ENCODE measurements around the gene NXPE3. TPM values are rescaled to one million over a fixed set of nuclear protein-coding genes. Genes with fewer than 3 reads are reported as not detected.

The NXPE3 gene
- total and polyA plus RNA-seq, 10 of the 15 experiments (the other 5 are each of a cell fraction or from before 2014, with no cell fraction given): 2.0 to 8.7 (median 5.2) TPM

DNA sequence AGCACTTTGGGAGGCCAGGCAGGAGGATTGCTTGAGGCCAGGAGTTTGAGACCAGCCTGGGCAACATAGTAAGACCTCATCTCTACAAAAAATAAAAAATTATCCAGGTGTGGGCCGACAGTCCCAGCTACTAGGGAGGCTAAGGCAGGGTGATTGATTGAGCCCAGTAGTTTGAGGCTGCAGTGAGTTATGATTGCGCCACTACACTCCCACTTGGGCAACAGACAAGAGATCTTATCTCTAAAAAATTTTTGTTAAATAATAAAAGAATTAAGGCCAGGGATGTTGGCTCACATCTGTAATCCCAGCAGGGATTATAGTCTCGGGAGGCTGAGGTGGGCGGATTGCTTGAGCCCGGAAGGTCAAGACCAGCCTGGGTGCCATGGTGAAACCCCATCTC is 44.5 kb downstream of the NXPE3 start:
- ATAC-seq (no peak), FAIRE-seq (no peak), DNase-seq (ENCODE audit: low read depth, low spot score) (no peak)
- H3K36me3 ChIP-seq (ENCODE audit: control insufficient read depth in 2 of 2, insufficient read depth in 2 of 2, low read length in 1 of 2): peaks cover 2% of the 10 kb centered on the region in 2 experiments; a peak in 3 of 4 replicates
- ChIA-PET SMC1A (ENCODE audit: uncharacterized antibody, unreplicated experiment) (interaction anchor here (0.6 to 2.3 kb wide), 8 partner anchors 12 to 891 kb away, joined by 3 to 9 read pairs (median 4); no protein-coding TSS in a partner anchor), POLR2A (interaction anchor here (0.6 to 1.5 kb wide), 4 partner anchors 12 to 147 kb away, joined by 3 to 4 read pairs (median 3); partner anchors contain the start of gene NFKBIZ), RAD21 (ENCODE audit: unreplicated experiment) (interaction anchor here (0.9 to 2.6 kb wide), 9 partner anchors 9 to 399 kb away, joined by 3 to 9 read pairs (median 4); partner anchors contain the start of gene NFKBIZ), CTCF (interaction anchor here (0.6 to 3.9 kb wide), 7 partner anchors 9 to 405 kb away, joined by 3 to 32 read pairs (median 5); no protein-coding TSS in a partner anchor)
- no peak overlapping the region for H2AFZ ChIP-seq (ENCODE audit: control insufficient read depth, low read depth, low read length)
- peaks cover 3% of the 10 kb centered on the region; the same call in 2 of the 3 replicates for H3K9me3 ChIP-seq (replicated peaks; ENCODE audit: control insufficient read depth, insufficient read depth, low read length)
- H3K4me3 ChIP-seq: no peak overlapping the region
- peaks cover 5% of the 10 kb centered on the region for H3K79me2 ChIP-seq (ENCODE audit: control insufficient read depth, insufficient read depth, low read length)
- in situ Hi-C loops (cut with MboI): no loop called here
- no peak overlapping the region for H3K4me2 ChIP-seq (ENCODE audit: control insufficient read depth, insufficient read depth)
- H4K20me1 ChIP-seq (ENCODE audit: control insufficient read depth, insufficient read depth): no peaks in the 10 kb centered on the region
- H3K9ac ChIP-seq (ENCODE audit: control insufficient read depth, insufficient read depth, low read length): no peak overlapping the region
- no peaks in the 10 kb centered on the region for H3K27me3 ChIP-seq (replicated peaks in 1 of 2; ENCODE audit: control insufficient read depth in 2 of 2, insufficient read depth in 2 of 2, low read length in 1 of 2)
- intact Hi-C loops (cut with micrococcal nuclease; ENCODE audit: unreplicated experiment): no loop called here
- 100% methylated on average over 5 of the region's 5 CpGs for WGBS (ENCODE audit: insufficient coverage, insufficient replicate concordance, low lambda C conversion rate, missing lambda C conversion rate)
- TF ChIP-seq ETV6 (conservative IDR thresholded peaks at IDR 0.05 in 1 of 2, IDR thresholded peaks at IDR 0.05 in 1 of 2; ENCODE audit: borderline replicate concordance in 1 of 2, low read depth in 1 of 2): no peak
- no peak for TF ChIP-seq KDM1A (IDR thresholded peaks at IDR 0.05; ENCODE audit: borderline replicate concordance)
- TF ChIP-seq SUZ12 (IDR thresholded peaks at IDR 0.05; ENCODE audit: unreplicated experiment): no peak
- no peak for TF ChIP-seq TCF3 (IDR thresholded peaks at IDR 0.05; ENCODE audit: borderline replicate concordance, insufficient read depth, low read depth, low read length)
- no peak for TF ChIP-seq STAT1 (conservative IDR thresholded peaks at IDR 0.05)
- TF ChIP-seq, protein P1, sequence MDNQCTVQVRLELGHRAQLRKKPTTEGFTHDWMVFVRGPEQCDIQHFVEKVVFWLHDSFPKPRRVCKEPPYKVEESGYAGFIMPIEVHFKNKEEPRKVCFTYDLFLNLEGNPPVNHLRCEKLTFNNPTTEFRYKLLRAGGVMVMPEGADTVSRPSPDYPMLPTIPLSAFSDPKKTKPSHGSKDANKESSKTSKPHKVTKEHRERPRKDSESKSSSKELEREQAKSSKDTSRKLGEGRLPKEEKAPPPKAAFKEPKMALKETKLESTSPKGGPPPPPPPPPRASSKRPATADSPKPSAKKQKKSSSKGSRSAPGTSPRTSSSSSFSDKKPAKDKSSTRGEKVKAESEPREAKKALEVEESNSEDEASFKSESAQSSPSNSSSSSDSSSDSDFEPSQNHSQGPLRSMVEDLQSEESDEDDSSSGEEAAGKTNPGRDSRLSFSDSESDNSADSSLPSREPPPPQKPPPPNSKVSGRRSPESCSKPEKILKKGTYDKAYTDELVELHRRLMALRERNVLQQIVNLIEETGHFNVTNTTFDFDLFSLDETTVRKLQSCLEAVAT (IDR thresholded peaks at IDR 0.05): no peak
- no peak for TF ChIP-seq IKZF1 (conservative IDR thresholded peaks at IDR 0.05)
- TF ChIP-seq SIN3A (IDR thresholded peaks at IDR 0.05; ENCODE audit: low read depth, low read length): no peak
- no peak for TF ChIP-seq BCL11A (IDR thresholded peaks at IDR 0.05; ENCODE audit: low read depth, low read length)
- TF ChIP-seq IKZF2 (IDR thresholded peaks at IDR 0.05): no peak
- no peak for TF ChIP-seq POLR2AphosphoS5 (IDR thresholded peaks at IDR 0.05; ENCODE audit: low read length)
- TF ChIP-seq GABPA (IDR thresholded peaks at IDR 0.05; ENCODE audit: low read depth): no peak
- TF ChIP-seq, protein P2, sequence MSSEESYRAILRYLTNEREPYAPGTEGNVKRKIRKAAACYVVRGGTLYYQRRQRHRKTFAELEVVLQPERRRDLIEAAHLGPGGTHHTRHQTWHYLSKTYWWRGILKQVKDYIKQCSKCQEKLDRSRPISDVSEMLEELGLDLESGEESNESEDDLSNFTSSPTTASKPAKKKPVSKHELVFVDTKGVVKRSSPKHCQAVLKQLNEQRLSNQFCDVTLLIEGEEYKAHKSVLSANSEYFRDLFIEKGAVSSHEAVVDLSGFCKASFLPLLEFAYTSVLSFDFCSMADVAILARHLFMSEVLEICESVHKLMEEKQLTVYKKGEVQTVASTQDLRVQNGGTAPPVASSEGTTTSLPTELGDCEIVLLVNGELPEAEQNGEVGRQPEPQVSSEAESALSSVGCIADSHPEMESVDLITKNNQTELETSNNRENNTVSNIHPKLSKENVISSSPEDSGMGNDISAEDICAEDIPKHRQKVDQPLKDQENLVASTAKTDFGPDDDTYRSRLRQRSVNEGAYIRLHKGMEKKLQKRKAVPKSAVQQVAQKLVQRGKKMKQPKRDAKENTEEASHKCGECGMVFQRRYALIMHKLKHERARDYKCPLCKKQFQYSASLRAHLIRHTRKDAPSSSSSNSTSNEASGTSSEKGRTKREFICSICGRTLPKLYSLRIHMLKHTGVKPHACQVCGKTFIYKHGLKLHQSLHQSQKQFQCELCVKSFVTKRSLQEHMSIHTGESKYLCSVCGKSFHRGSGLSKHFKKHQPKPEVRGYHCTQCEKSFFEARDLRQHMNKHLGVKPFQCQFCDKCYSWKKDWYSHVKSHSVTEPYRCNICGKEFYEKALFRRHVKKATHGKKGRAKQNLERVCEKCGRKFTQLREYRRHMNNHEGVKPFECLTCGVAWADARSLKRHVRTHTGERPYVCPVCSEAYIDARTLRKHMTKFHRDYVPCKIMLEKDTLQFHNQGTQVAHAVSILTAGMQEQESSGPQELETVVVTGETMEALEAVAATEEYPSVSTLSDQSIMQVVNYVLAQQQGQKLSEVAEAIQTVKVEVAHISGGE (CRISPR knock-in tag; IDR thresholded peaks at IDR 0.05): no peak
- peaks cover 24% of the 10 kb centered on the region for H3K4me1 ChIP-seq (ENCODE audit: control insufficient read depth, insufficient read depth, low read length)
- no peak overlapping the region for H3K27ac ChIP-seq (ENCODE audit: control insufficient read depth, insufficient read depth)
- no TSS peak for BruUV-seq (replicated peaks)
